Fibroblast of peridontal ligament (primary cell): Measurements from ENCODE around the gene GSAP.
A peak's percentile ranks its signal among the peaks of the same experiment; 100 is the strongest.

Experiments used
- DNase-seq: peaks from one replicate; pipeline ENCODE4 v3.0.0-alpha.2; 2010; ENCODE audit errors: extremely low read depth

The GSAP gene

GRCh38 chr7:77284616-77285015 lies 131.5 kb downstream of the GSAP start:
- DNase-seq: no peak

- no peak for DNase-seq
These were observed 132.1 kb downstream of the GSAP start for GRCh38 chr7:77284005-77284404.

GRCh38 chr7:77282897-77283296 lies 133.3 kb downstream of the GSAP start:
- DNase-seq: no peak

GRCh38 chr7:77281780-77282478 lies 134.2 kb downstream of the GSAP start:
- peak; percentile 74 for DNase-seq

- DNase-seq: no peak
These were observed 140.0 kb downstream of the GSAP start for GRCh38 chr7:77276120-77276519.

- peak; percentile 76 for DNase-seq
These were observed 140.5 kb downstream of the GSAP start for GRCh38 chr7:77275663-77276062.

GRCh38 chr7:77271766-77272165 lies 144.4 kb downstream of the GSAP start:
- no peak for DNase-seq

GRCh38 chr7:77270094-77270480 lies 146.1 kb downstream of the GSAP start:
- DNase-seq: no peak

GRCh38 chr7:77269360-77270093 lies 146.6 kb downstream of the GSAP start:
- no peak for DNase-seq

- no peak for DNase-seq
These were observed 149.8 kb downstream of the GSAP start for GRCh38 chr7:77266291-77266794.

DNA sequence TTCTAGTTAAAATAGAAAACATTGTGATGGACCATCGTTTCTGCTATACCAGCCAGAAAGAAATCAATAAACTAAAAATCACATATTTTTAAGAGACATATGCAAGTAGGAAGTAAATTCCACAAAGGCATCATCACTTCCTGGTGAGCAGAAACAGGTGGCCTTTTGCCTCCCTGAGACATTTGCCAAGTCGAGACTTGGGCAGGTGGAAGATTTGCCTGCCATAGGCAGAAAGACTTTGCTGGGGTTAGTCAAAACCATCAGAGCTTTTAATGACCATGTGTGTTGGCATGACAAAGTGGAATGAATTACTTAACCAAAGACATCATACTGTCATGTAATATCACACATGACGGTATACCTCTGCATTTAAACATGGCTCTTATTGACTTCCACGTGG lies 150.5 kb downstream of the GSAP start:
- DNase-seq: no peak

GRCh38 chr7:77262316-77262715 lies 153.8 kb downstream of the GSAP start:
- no peak for DNase-seq
